B cell (primary cell): ENCODE measurements around the gene THSD7B. TPM values are rescaled to one million over a fixed set of nuclear protein-coding genes. Genes with fewer than 3 reads are reported as not detected.

Source experiments
- ATAC-seq: fragments of 200-7000 bp; cut with Tn5 transposase; one replicate; pipeline ENCODE4 v1.10.0; 2021; ENCODE audit warnings: low read depth, mild to moderate bottlenecking, moderate number of reproducible peaks, moderate library complexity
- CTCF ChIA-PET: fragments of 350-600 bp; sonication (Branson Sonifier 250); formaldehyde crosslinking; loops from one replicate; lab custom pipeline; 2021; ENCODE audit warnings: antibody characterized with exemption, inconsistent platforms; lab: Charles Lee
- POLR2A ChIA-PET: fragments of 350-600 bp; sonication (Branson Sonifier 250); formaldehyde crosslinking; loops from one replicate; lab custom pipeline; 2021; ENCODE audit warnings: antibody characterized with exemption; lab: Charles Lee
- DNase-seq: peaks from one replicate; pipeline ENCODE4 v3.0.0; 2013
- H2AFZ ChIP-seq: 2 replicates; pipeline ENCODE4 v1.6.1; 2012; ENCODE audit warnings: mild to moderate bottlenecking, low read depth, low read length; ENCODE audit not compliant: insufficient read depth, poor library complexity, severe bottlenecking
- H3K27ac ChIP-seq, 2 donors: 1 replicate in 1 of 2; 2 replicates in 1 of 2; pipeline ENCODE4 v1.5.1; 2012 to 2013; ENCODE audit warnings: low read length in 2 of 2, mild to moderate bottlenecking in 2 of 2, moderate library complexity in 1 of 2
- H3K27me3 ChIP-seq, 4 experiments: fragments of 200-600 bp in 1 of 4; sonication (generic) in 1 of 4; replicated peaks in 1 of 4; 1 replicate in 2 of 4; 2 replicates in 2 of 4; pipeline versions ENCODE4 v1.6.1 to v1.7.0; 2013 to 2016; ENCODE audit warnings: low read length in 3 of 4, mild to moderate bottlenecking in 2 of 4, mixed read lengths in 1 of 4, moderate library complexity in 1 of 4; ENCODE audit not compliant: insufficient read depth in 4 of 4, control insufficient read depth in 3 of 4; ENCODE audit errors: control extremely low read depth in 1 of 4
- H3K36me3 ChIP-seq, 2 experiments: replicated peaks in 1 of 2; 1 replicate in 1 of 2; 2 replicates in 1 of 2; pipeline versions ENCODE4 v1.6.1 to v1.7.1; 2013; ENCODE audit warnings: low read length in 1 of 2; ENCODE audit not compliant: insufficient read depth in 2 of 2, control insufficient read depth in 1 of 2; ENCODE audit errors: control extremely low read depth in 1 of 2, extremely low read depth in 1 of 2
- H3K4me1 ChIP-seq, 2 donors: fragments of 200-600 bp in 1 of 2; sonication (generic) in 1 of 2; 1 replicate in 1 of 2; 2 replicates in 1 of 2; pipeline versions ENCODE4 v1.5.1 to v1.6.1; 2013 to 2017; ENCODE audit warnings: low read length in 2 of 2; ENCODE audit not compliant: control insufficient read depth in 2 of 2, insufficient read depth in 2 of 2
- H3K4me2 ChIP-seq: replicated peaks from 2 replicates; pipeline ENCODE3; 2012; ENCODE audit warnings: mild to moderate bottlenecking, low read depth, low read length; ENCODE audit not compliant: poor library complexity, severe bottlenecking
- H3K4me3 ChIP-seq, 5 experiments: fragments of 200-600 bp in 1 of 5; sonication (generic) in 1 of 5; 1 replicate in 3 of 5; 2 replicates in 2 of 5; pipeline versions ENCODE4 v1.5.1 to v1.7.0; 2011 to 2016; ENCODE audit warnings: low read length in 4 of 5, mild to moderate bottlenecking in 4 of 5, low read depth in 2 of 5, control low read depth in 1 of 5, moderate library complexity in 1 of 5; ENCODE audit not compliant: insufficient read depth in 1 of 5; ENCODE audit errors: control extremely low read depth in 1 of 5, extremely low read depth in 1 of 5
- H3K79me2 ChIP-seq: fragments of 200-600 bp; sonication (generic); one replicate; pipeline ENCODE4 v1.6.0; 2016; ENCODE audit warnings: low read length; ENCODE audit not compliant: control insufficient read depth, insufficient read depth
- H3K9ac ChIP-seq: fragments of 200-600 bp; sonication (generic); 2 replicates; pipeline ENCODE4 v1.6.1; 2017; ENCODE audit warnings: mild to moderate bottlenecking, low read length, moderate library complexity
- H3K9me3 ChIP-seq, 3 donors: one replicate each; pipeline versions ENCODE4 v1.6.1 to v1.7.1; 2013; ENCODE audit warnings: low read length in 2 of 3; ENCODE audit not compliant: control insufficient read depth in 2 of 3, insufficient read depth in 1 of 3; ENCODE audit errors: control extremely low read depth in 1 of 3
- H4K20me1 ChIP-seq: 2 replicates; pipeline ENCODE4 v1.6.0; 2012; ENCODE audit warnings: mild to moderate bottlenecking, low read length; ENCODE audit not compliant: insufficient read depth, control insufficient read depth, poor library complexity, severe bottlenecking
- H3K27ac Mint-ChIP-seq: one replicate; pipeline ENCODE4 v1.8.0; 2021; ENCODE audit warnings: mixed read lengths
- H3K27me3 Mint-ChIP-seq: one replicate; pipeline ENCODE4 v1.8.0; 2021; ENCODE audit warnings: mixed read lengths
- H3K4me1 Mint-ChIP-seq: one replicate; pipeline ENCODE4 v1.8.0; 2021; ENCODE audit warnings: mixed read lengths
- H3K4me3 Mint-ChIP-seq: one replicate; pipeline ENCODE4 v1.8.0; 2021; ENCODE audit warnings: mixed read lengths
- H3K9me3 Mint-ChIP-seq: one replicate; pipeline ENCODE4 v1.8.0; 2022; ENCODE audit warnings: mixed read lengths; ENCODE audit not compliant: insufficient read depth
- CTCF ChIP-seq: fragments of 200-600 bp; IDR thresholded peaks from one replicate; pipeline ENCODE4 v1.8.0; 2022; ENCODE audit warnings: antibody characterized with exemption, mild to moderate bottlenecking
- EZH2 ChIP-seq: IDR thresholded peaks from 2 replicates; pipeline ENCODE4 v1.6.1; 2012; ENCODE audit warnings: borderline replicate concordance, low read depth, mild to moderate bottlenecking, moderate library complexity, low read length; ENCODE audit not compliant: insufficient read depth, poor library complexity, severe bottlenecking
- WGBS: methylation state at CpG from one replicate; pipeline ENCODE4 v1.1.5; 2013; ENCODE audit warnings: missing lambda C conversion rate; ENCODE audit not compliant: insufficient coverage; 5-methylcytosine and 5-hydroxymethylcytosine counted together
- intact Hi-C: fragments of 100-400 bp; cut with micrococcal nuclease; formaldehyde crosslinking; loops from one replicate; pipeline ENCODE4 v1.10.0; 2022
- polyA minus RNA-seq: library from RNA; depleted of rRNA, polyadenylated mRNA; stranded (reverse); fragments of >200 nt; gene quantifications from 2 replicates; pipeline ENCODE4 v1.2.3, GENCODE V29; 2012
- polyA plus RNA-seq: library from polyadenylated mRNA; depleted of rRNA; stranded (reverse); fragments of >200 nt; gene quantifications from 2 replicates; pipeline ENCODE4 v1.2.3, GENCODE V29; 2012
- total RNA-seq, 2 donors: library from RNA; stranded (reverse); fragments of 120-200 nt in 1 of 2; gene quantifications; 1 replicate in 1 of 2; 2 replicates in 1 of 2; pipeline versions ENCODE4 v1.2.3 to v1.2.4, GENCODE V29; 2013 to 2022

THSD7B gene
- total RNA-seq (0.15 and 0.76 TPM in 2 replicates), polyA plus RNA-seq (not detected in 2 replicates), polyA minus RNA-seq (0.07 TPM in 1 of 2 replicates, not detected in the other)
- 0.02 TPM for total RNA-seq (2013)

GRCh38 chr2:136765256-136766072 lies at the start of gene THSD7B:
Gene THSD7B, plus strand, starts transcription at chr2:136765545. Its CDS starts 116,634 bp downstream, at chr2:136882179.
- H3K27ac Mint-ChIP-seq, result no peak within 1 kb of the TSS
- DNase-seq (no peak), ATAC-seq (no peak)
- CTCF ChIA-PET, result no interaction called here
- Histone ChIP-seq H3K4me3 (no peak within 1 kb of the TSS), H4K20me1 (no peaks in the 10 kb centered on the region), H3K4me1 (peaks cover 0 to 5% of the 10 kb centered on the region in 2 donors), H3K27ac (no peak within 1 kb of the TSS), H3K4me2 (peak within 1 kb of the TSS; percentile 16), H3K9me3 (peaks cover 0 to 14% (median 0%) of the 10 kb centered on the region in 3 donors), H2AFZ (no peak within 1 kb of the TSS), H3K27me3 (peaks cover 0 to 36% (median 14%) of the 10 kb centered on the region in 4 experiments), H3K79me2 (no peaks in the 10 kb centered on the region), H3K9ac (no peak within 1 kb of the TSS), H3K36me3 (no peaks in the 10 kb centered on the region)
- H3K9me3 Mint-ChIP-seq, result peaks cover 3% of the 10 kb centered on the region
- POLR2A ChIA-PET, result no interaction called here
- H3K4me3 Mint-ChIP-seq, result peak within 1 kb of the TSS; percentile 24
- whole genome bisulfite sequencing, result 6% methylated on average over 72 of the region's 77 CpGs
- peaks cover 11% of the 10 kb centered on the region for H3K4me1 Mint-ChIP-seq
- H3K27me3 Mint-ChIP-seq, result peaks cover 66% of the 10 kb centered on the region
- no peak for TF ChIP-seq CTCF
- TF ChIP-seq EZH2, result no peak
- intact Hi-C loops, result no loop called here

GRCh38 chr2:136718273-136718672 lies 47.1 kb upstream of the THSD7B start:
- H2AFZ ChIP-seq, result no peak overlapping the region
- no peak overlapping the region for H3K9ac ChIP-seq
- H3K4me1 ChIP-seq, result no peaks in the 10 kb centered on the region
- no peaks in the 10 kb centered on the region for H3K4me1 Mint-ChIP-seq
- no peaks in the 10 kb centered on the region for H3K36me3 ChIP-seq
- H3K27me3 ChIP-seq, result no peaks in the 10 kb centered on the region
- TF ChIP-seq CTCF, result no peak
- TF ChIP-seq EZH2, result no peak
- H3K4me2 ChIP-seq, result no peak overlapping the region
- H3K27ac Mint-ChIP-seq, result no peak overlapping the region
- peaks cover 5% of the 10 kb centered on the region for H3K27me3 Mint-ChIP-seq
- no peak for ATAC-seq
- H3K27ac ChIP-seq, result no peak overlapping the region
- H3K9me3 Mint-ChIP-seq, result peaks cover 6% of the 10 kb centered on the region
- CTCF ChIA-PET, result no interaction called here
- H3K79me2 ChIP-seq, result no peaks in the 10 kb centered on the region
- no peaks in the 10 kb centered on the region for H4K20me1 ChIP-seq
- no peak for DNase-seq
- H3K9me3 ChIP-seq, result no peaks in the 10 kb centered on the region
- POLR2A ChIA-PET, result no interaction called here
- H3K4me3 ChIP-seq, result no peak overlapping the region
- no peak overlapping the region for H3K4me3 Mint-ChIP-seq
- intact Hi-C loops, result no loop called here
